Spleen (tissue), 7 donors: ENCODE measurements around the gene TMC6.
A peak's percentile ranks its signal among the peaks of the same experiment; 100 is the strongest.

Experiments
- POLR2A ChIP-seq, 3 donors: fragments of 450-650 bp; IDR thresholded peaks; one replicate each; pipeline ENCODE4 v1.5.1; 2017; ENCODE audit warnings: antibody characterized with exemption in 3 of 3, mild to moderate bottlenecking in 1 of 3
- POLR2AphosphoS5 ChIP-seq, 3 donors: sonication (generic); formaldehyde crosslinking; IDR thresholded peaks; one replicate each; pipeline ENCODE4 v1.5.1; 2017; ENCODE audit warnings: antibody characterized with exemption in 3 of 3
- TF ChIP-seq, protein P1 (sequence below), 11 experiments: fragments of 200-600 bp in 7 of 11; fragments of 450-650 bp in 4 of 11; sonication (generic) in 4 of 11; IDR thresholded peaks in 8 of 11; conservative IDR thresholded peaks in 3 of 11; 1 replicate in 7 of 11; 2 replicates in 4 of 11; pipeline versions ENCODE4 v1.4.0 to v1.8.0; 2016 to 2021; ENCODE audit warnings: antibody characterized with exemption in 11 of 11, inconsistent platforms in 4 of 11, mild to moderate bottlenecking in 1 of 11
- donor health status: DM: no; HTN: no; CAD: no; lungs with moderate emphysema.
- donor health status: DM: no; HTN: no; CAD: no.
- donor health status: DM: no; HTN: no; CAD: no.

DNA sequence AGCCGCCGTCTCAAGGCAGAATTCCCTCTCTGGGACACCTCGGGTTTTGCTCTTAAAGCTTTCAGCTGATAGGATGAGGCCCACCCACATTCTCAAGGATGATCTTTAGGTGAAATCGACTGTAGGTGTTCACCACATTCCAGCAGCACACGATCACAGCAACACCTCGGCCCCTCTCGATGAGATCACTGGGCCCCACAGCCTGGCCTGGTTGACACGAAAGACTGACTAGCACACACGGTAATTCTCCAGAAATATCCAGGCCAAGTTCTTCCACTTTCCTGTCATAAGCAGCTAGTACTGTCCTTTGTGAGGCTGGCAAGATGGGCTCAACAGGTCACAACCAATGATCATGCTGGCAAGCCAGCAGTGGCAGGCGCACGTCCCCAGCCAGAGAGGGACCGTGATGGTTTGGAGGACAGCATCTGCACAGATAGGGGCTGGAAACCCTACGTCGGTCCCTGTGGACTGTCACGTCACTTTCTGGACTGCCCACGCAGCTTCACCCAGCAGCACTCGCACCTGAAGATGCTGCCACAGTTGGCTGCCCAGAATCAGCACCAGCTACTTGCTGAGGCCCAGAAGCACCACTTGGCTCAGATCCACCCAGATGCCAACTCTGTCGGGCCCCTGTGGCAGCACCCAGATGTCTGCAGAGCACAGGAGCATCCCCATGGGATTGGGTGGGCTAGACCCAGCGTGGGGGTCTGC, 17.4 kb downstream of the TMC6 start:
- TF ChIP-seq, protein P1, sequence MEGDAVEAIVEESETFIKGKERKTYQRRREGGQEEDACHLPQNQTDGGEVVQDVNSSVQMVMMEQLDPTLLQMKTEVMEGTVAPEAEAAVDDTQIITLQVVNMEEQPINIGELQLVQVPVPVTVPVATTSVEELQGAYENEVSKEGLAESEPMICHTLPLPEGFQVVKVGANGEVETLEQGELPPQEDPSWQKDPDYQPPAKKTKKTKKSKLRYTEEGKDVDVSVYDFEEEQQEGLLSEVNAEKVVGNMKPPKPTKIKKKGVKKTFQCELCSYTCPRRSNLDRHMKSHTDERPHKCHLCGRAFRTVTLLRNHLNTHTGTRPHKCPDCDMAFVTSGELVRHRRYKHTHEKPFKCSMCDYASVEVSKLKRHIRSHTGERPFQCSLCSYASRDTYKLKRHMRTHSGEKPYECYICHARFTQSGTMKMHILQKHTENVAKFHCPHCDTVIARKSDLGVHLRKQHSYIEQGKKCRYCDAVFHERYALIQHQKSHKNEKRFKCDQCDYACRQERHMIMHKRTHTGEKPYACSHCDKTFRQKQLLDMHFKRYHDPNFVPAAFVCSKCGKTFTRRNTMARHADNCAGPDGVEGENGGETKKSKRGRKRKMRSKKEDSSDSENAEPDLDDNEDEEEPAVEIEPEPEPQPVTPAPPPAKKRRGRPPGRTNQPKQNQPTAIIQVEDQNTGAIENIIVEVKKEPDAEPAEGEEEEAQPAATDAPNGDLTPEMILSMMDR (IDR thresholded peaks at IDR 0.05 in 8 of 11, conservative IDR thresholded peaks at IDR 0.05 in 3 of 11): no peak
- TF ChIP-seq POLR2A (IDR thresholded peaks at IDR 0.05) (no peak), POLR2AphosphoS5 (IDR thresholded peaks at IDR 0.05) (peak in 2 of 3 donors; percentile 46 to 64)
